Neuronal stem cell (in vitro differentiated cells): Measurements from ENCODE around the gene SGCA.

ENCODE experiments used
- DNase-seq: peaks from one replicate; pipeline ENCODE4 v3.0.0-alpha.2; 2013; ENCODE audit warnings: low spot score
- H2AFZ ChIP-seq: one replicate; pipeline ENCODE4 v1.6.1; 2013; ENCODE audit warnings: mild to moderate bottlenecking, low read length, inconsistent platforms
- H2AK5ac ChIP-seq: 2 replicates; pipeline ENCODE4 v1.6.1; 2013; ENCODE audit warnings: low read depth, mild to moderate bottlenecking, inconsistent platforms, low read length, moderate library complexity, mixed read lengths
- H2BK120ac ChIP-seq: 2 replicates; pipeline ENCODE4 v1.6.1; 2013; ENCODE audit warnings: low read depth, mild to moderate bottlenecking, inconsistent platforms, low read length, moderate library complexity, mixed read lengths
- H2BK12ac ChIP-seq: one replicate; pipeline ENCODE4 v1.6.1; 2013; ENCODE audit warnings: low read length, inconsistent platforms
- H2BK15ac ChIP-seq: 2 replicates; pipeline ENCODE4 v1.6.1; 2013; ENCODE audit warnings: mild to moderate bottlenecking, low read length, inconsistent platforms, mixed read lengths
- H2BK5ac ChIP-seq: one replicate; pipeline ENCODE4 v1.6.1; 2013; ENCODE audit warnings: inconsistent platforms, mild to moderate bottlenecking, low read length, moderate library complexity
- H3K14ac ChIP-seq: one replicate; pipeline ENCODE4 v1.6.1; 2013; ENCODE audit warnings: low read length, inconsistent platforms
- H3K18ac ChIP-seq: 2 replicates; pipeline ENCODE4 v1.6.1; 2013; ENCODE audit warnings: low read length, inconsistent platforms
- H3K23ac ChIP-seq: 2 replicates; pipeline ENCODE4 v1.6.1; 2013; ENCODE audit warnings: low read depth, mild to moderate bottlenecking, mixed read lengths, low read length, inconsistent platforms; ENCODE audit not compliant: poor library complexity
- H3K27ac ChIP-seq: replicated peaks from 3 replicates; pipeline ENCODE4 v1.5.1; 2013; ENCODE audit warnings: low read length, inconsistent platforms
- H3K27me3 ChIP-seq, 3 experiments: 2 replicates each; pipeline ENCODE4 v1.6.1; 2013; ENCODE audit warnings: low read length in 3 of 3, mild to moderate bottlenecking in 2 of 3, inconsistent platforms in 1 of 3, low read depth in 1 of 3, mixed read lengths in 1 of 3, moderate library complexity in 1 of 3; ENCODE audit not compliant: control insufficient read depth in 3 of 3, insufficient read depth in 3 of 3
- H3K36me3 ChIP-seq, 2 donors: replicated peaks in 1 of 2; 2 replicates each; pipeline ENCODE4 v1.6.1; 2013; ENCODE audit warnings: low read length in 2 of 2; ENCODE audit not compliant: control insufficient read depth in 2 of 2, insufficient read depth in 2 of 2
- H3K4ac ChIP-seq: 2 replicates; pipeline ENCODE4 v1.6.1; 2013; ENCODE audit warnings: inconsistent platforms, mild to moderate bottlenecking, low read length, moderate library complexity
- H3K4me1 ChIP-seq, 2 donors: 1 replicate in 1 of 2; 2 replicates in 1 of 2; pipeline ENCODE4 v1.6.1; 2013; ENCODE audit warnings: low read length in 2 of 2, low read depth in 1 of 2; ENCODE audit not compliant: control insufficient read depth in 2 of 2, insufficient read depth in 1 of 2
- H3K4me2 ChIP-seq: one replicate; pipeline ENCODE4 v1.6.1; 2013; ENCODE audit warnings: mild to moderate bottlenecking, low read length, inconsistent platforms; ENCODE audit not compliant: insufficient read depth, poor library complexity, severe bottlenecking
- H3K4me3 ChIP-seq, 2 donors: 2 replicates each; pipeline ENCODE4 v1.5.1; 2013; ENCODE audit warnings: low read length in 2 of 2, mild to moderate bottlenecking in 2 of 2, inconsistent platforms in 1 of 2, moderate library complexity in 1 of 2
- H3K79me1 ChIP-seq: one replicate; pipeline ENCODE4 v1.6.1; 2013; ENCODE audit warnings: low read depth, mild to moderate bottlenecking, inconsistent platforms, low read length, moderate library complexity
- H3K9ac ChIP-seq: one replicate; pipeline ENCODE4 v1.6.1; 2013; ENCODE audit warnings: mild to moderate bottlenecking, low read depth, low read length, inconsistent platforms; ENCODE audit not compliant: poor library complexity
- H3K9me3 ChIP-seq, 2 donors: replicated peaks in 1 of 2; 2 replicates each; pipeline versions ENCODE3 to v1.6.1; 2013; ENCODE audit warnings: low read length in 2 of 2, mild to moderate bottlenecking in 2 of 2, inconsistent platforms in 1 of 2, low read depth in 1 of 2, mixed read lengths in 1 of 2, moderate library complexity in 1 of 2; ENCODE audit not compliant: control insufficient read depth in 2 of 2, insufficient read depth in 1 of 2
- H4K8ac ChIP-seq: one replicate; pipeline ENCODE4 v1.6.1; 2013; ENCODE audit warnings: low read depth, mild to moderate bottlenecking, inconsistent platforms, low read length, moderate library complexity
- H4K91ac ChIP-seq: one replicate; pipeline ENCODE4 v1.6.1; 2013; ENCODE audit warnings: low read length, low read depth, mild to moderate bottlenecking, inconsistent platforms; ENCODE audit not compliant: poor library complexity
- WGBS, 2 donors: extraction: QIAGEN DNeasy Blood & Tissue Kit; methylation state at CpG; one replicate each; pipeline ENCODE4 v1.1.7; 2013; ENCODE audit warnings: missing lambda C conversion rate in 2 of 2, mixed read lengths in 1 of 2; ENCODE audit not compliant: insufficient read length in 2 of 2, insufficient replicate concordance in 1 of 2; ENCODE audit errors: extremely low coverage in 2 of 2; 5-methylcytosine and 5-hydroxymethylcytosine counted together

The SGCA gene

GRCh38 chr17:50221864-50222545 lies 56.2 kb downstream of the SGCA start:
- no CpG with 5 or more reads among the region's 8 CpGs for WGBS, 2 donors
- Histone ChIP-seq H3K36me3 (no peaks in the 10 kb centered on the region), H3K18ac (peak overlapping the region; percentile 79), H3K4ac (no peak overlapping the region), H3K27ac (no peak overlapping the region), H2AFZ (no peak overlapping the region), H2BK12ac (peak overlapping the region; percentile 91), H3K4me3 (no peak overlapping the region), H4K91ac (no peak overlapping the region), H3K23ac (no peak overlapping the region), H3K14ac (no peak overlapping the region), H3K4me2 (no peak overlapping the region), H3K79me1 (no peaks in the 10 kb centered on the region), H3K9ac (no peak overlapping the region), H3K4me1 (peaks cover 11 to 15% of the 10 kb centered on the region in 2 donors), H2BK15ac (peak overlapping the region; percentile 59), H3K9me3 (peaks cover 5 to 6% of the 10 kb centered on the region in 2 donors), H2BK120ac (no peak overlapping the region), H2BK5ac (no peak overlapping the region), H2AK5ac (peak overlapping the region; percentile 41), H3K27me3 (peaks cover 0 to 11% (median 0%) of the 10 kb centered on the region in 3 experiments), H4K8ac (no peak overlapping the region)
- no peak for DNase-seq

GRCh38 chr17:50222922-50223321 lies 57.1 kb downstream of the SGCA start:
- WGBS, 2 donors, result 100% methylated on average over 1 of the region's 6 CpGs
- no peak for DNase-seq

More at GRCh38 chr17:50222922-50223321, 57.1 kb downstream of the SGCA start:
- Histone ChIP-seq H4K8ac (no peak overlapping the region), H3K27ac (no peak overlapping the region), H3K18ac (no peak overlapping the region), H3K4me1 (peaks cover 11 to 15% of the 10 kb centered on the region in 2 donors), H3K36me3 (no peaks in the 10 kb centered on the region), H3K14ac (no peak overlapping the region), H4K91ac (no peak overlapping the region), H3K4ac (no peak overlapping the region), H3K27me3 (peaks cover 0 to 11% (median 0%) of the 10 kb centered on the region in 3 experiments), H3K23ac (no peak overlapping the region), H2AFZ (no peak overlapping the region), H2BK15ac (no peak overlapping the region), H3K9me3 (peaks cover 5 to 6% of the 10 kb centered on the region in 2 donors), H2BK120ac (no peak overlapping the region), H3K79me1 (no peaks in the 10 kb centered on the region), H2BK12ac (no peak overlapping the region), H2BK5ac (no peak overlapping the region), H3K4me2 (no peak overlapping the region), H3K9ac (no peak overlapping the region), H2AK5ac (no peak overlapping the region), H3K4me3 (no peak overlapping the region)
